IPS-11a (cell line): ENCODE measurements around the gene TRA2B.

Source experiments
- H3K4me3 ChIP-seq: one replicate; pipeline ENCODE4 v1.5.1; 2013; ENCODE audit warnings: low read depth, low read length, control low read depth

The TRA2B gene

DNA sequence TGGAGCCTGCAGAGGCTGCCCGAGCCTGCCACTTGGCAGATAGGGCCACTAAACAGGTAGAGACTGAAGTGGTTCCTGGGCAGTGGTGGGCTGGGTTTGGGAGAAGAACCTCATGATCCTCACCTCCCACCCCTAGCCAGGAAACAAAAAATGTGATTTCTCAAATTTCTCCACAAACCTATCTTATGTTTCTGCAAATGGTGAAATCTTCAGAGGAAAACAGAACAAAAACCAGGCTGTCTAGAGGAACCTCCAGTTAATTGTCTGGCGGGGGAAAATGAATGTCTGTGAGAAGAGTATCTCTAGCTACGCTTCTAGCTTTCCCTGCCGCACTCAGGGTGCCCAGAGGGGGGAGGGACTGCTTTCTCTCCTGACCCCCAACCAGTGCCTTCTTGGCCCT, 55.9 kb downstream of the TRA2B start:
- H3K4me3 ChIP-seq: no peak overlapping the region

DNA sequence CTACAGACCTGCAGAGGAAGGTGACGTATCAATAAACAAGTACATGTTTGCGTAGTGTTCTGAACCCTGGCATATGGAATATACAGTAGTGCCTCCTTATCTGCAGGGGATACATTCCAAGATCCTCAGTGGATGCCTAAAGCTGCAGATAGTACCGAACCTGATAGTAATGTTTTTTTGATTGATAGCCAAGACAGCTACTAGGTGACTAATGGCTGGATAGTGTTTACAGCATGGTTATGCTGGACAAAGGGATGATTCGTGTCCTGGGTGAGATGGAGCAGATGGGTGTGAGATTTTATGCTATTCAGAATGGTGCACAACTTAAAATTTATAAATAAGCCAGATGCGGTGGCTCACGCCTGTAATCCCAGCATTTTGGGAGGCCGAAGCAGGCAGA, 57.2 kb downstream of the TRA2B start:
- H3K4me3 ChIP-seq: no peak overlapping the region

DNA sequence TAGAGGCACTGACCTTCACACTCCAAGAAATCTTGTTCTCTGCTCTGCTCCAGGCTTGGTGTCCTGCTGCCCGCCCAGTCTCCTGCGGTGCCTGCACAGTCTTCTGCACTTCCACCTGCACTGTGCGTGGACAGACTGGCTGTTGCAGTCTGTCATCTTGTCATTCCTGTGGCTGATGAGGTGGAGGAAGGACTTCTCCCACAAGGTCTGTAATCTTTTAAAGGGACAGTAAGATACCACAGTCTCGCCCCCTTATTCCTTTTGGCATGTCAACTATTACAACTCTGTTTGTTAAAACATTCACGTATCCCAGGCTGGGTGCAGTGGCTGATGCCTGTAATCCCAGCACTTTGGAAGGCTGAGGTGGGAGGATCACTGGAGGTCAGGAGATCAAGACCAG, 58.9 kb downstream of the TRA2B start:
- H3K4me3 ChIP-seq: no peak overlapping the region

DNA sequence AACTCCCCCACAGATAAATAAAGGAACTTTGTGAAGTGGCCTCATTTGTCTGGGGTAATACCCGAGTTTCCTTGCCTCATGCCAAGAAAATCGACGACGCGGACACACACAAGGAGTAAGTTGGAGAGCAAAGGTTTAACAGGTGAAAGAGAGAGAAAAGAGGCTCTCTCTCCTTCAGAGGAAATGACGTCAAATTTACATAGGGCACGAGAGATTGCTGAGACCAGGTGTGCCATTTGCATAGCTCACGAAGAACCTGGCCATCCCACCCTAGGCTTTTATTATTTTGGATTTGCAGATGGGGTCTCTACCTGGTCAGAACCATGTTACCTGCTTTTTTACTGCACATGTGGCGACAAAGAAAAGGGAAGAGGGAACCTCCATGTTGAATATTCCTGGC, 63.7 kb downstream of the TRA2B start:
- no peak overlapping the region for H3K4me3 ChIP-seq

DNA sequence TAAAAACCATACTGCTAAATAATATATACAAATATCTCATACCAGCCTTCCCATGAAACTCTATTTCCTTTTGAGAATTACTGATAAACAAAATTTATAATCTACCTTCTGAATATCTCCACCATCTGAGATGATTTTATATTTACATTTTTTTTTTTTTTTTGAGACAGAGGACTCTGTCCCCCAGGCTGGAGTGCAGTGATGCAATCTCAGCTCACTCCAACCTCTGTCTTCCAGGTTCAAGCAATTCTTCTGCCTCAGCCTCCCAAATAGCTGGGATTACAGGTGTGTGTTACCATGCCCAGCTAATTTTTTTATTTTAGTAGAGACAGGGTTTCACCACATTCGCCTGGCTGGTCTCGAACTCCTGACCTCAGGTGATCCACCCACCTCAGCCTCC, 70.2 kb downstream of the TRA2B start:
- H3K4me3 ChIP-seq: no peak overlapping the region

DNA sequence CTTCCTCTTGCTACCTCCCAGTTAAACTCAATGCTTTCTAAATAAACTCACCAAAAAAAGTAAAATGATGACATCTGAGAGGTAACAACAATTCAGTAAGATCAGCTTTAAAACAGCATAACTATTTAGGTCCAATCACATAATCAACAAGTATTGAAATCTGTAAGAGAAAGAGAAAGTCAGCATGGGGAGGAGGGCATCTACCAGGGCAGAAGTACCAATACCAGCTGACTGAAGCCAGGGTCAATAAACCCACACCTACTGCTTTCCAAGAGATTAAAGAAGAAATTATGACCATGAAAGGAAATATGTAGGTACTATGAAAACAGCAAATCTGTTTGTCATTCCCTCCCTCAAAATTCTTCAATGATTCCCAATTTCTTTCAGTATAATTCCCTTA, 70.8 kb downstream of the TRA2B start:
- no peak overlapping the region for H3K4me3 ChIP-seq

DNA sequence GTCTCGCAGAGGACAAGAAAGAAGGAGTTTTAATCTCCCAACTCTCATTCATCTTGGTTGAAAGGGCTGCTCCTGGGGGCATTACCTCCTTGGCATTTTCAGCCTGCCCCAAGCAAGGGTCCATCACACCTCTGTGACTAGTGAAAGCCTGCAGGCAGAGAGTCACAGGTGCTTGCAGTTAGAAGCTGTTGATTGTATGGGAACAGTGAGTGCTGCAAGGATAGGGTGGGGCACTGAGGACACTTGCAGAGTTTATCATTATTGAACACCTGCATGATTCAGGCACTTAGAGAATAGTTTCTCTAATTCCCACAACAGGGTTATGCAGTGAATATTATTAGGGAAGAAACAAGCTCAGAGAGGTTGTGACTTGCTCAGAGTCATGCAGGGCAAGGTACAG, 71.3 kb downstream of the TRA2B start:
- no peak overlapping the region for H3K4me3 ChIP-seq
